Adrenal gland (tissue), 12 donors: Measurements from ENCODE around the gene ELOB. TPM values are rescaled to one million over a fixed set of nuclear protein-coding genes. Genes with fewer than 3 reads are reported as not detected.

Experiments
- DNase-seq, 7 donors: peaks; one replicate each; pipeline ENCODE4 v3.0.0-alpha.2; 2019 to 2020
- H3K27ac ChIP-seq, 5 donors: fragments of 200-600 bp; sonication (generic) in 4 of 5; 1 replicate in 3 of 5; 2 replicates in 2 of 5; pipeline versions ENCODE4 v1.5.1 to v1.8.0; 2016 to 2020; ENCODE audit warnings: mild to moderate bottlenecking in 1 of 5
- H3K27me3 ChIP-seq: fragments of 200-600 bp; 2 replicates; pipeline ENCODE4 v1.8.0; 2021
- H3K36me3 ChIP-seq, 2 donors: fragments of 200-600 bp; replicated peaks in 1 of 2; 1 replicate in 1 of 2; 2 replicates in 1 of 2; pipeline versions ENCODE4 v1.5.1 to v1.8.0; 2018 to 2022
- H3K4me1 ChIP-seq, 2 donors: fragments of 200-600 bp; replicated peaks in 1 of 2; 1 replicate in 1 of 2; 2 replicates in 1 of 2; pipeline versions ENCODE4 v1.5.1 to v1.8.0; 2018 to 2021
- H3K4me3 ChIP-seq, 4 donors: fragments of 200-600 bp; sonication (generic) in 3 of 4; one replicate each; pipeline ENCODE4 v1.5.1; 2016 to 2018
- H3K9me3 ChIP-seq, 3 donors: fragments of 200-600 bp; sonication (generic) in 1 of 3; replicated peaks in 1 of 3; 1 replicate in 2 of 3; 2 replicates in 1 of 3; pipeline versions ENCODE4 v1.5.1 to v1.8.0; 2016 to 2021
- CTCF ChIP-seq, 6 experiments: fragments of 450-650 bp in 4 of 6; fragments of 200-600 bp in 2 of 6; sonication (generic) in 1 of 6; IDR thresholded peaks; 1 replicate in 5 of 6; 2 replicates in 1 of 6; pipeline versions ENCODE4 v1.5.1 to v1.8.0; 2016 to 2021; ENCODE audit warnings: antibody characterized with exemption in 6 of 6, mild to moderate bottlenecking in 2 of 6, moderate library complexity in 1 of 6
- POLR2A ChIP-seq, 2 donors: fragments of 450-650 bp; IDR thresholded peaks; one replicate each; pipeline ENCODE4 v1.6.1; 2017; ENCODE audit warnings: antibody characterized with exemption in 2 of 2, mild to moderate bottlenecking in 2 of 2, moderate library complexity in 1 of 2
- WGBS, 4 donors: extraction: QIAGEN DNeasy Blood & Tissue Kit in 2 of 4; methylation state at CpG; one replicate each; pipeline versions ENCODE4 v1.1.5 to v1.1.7; 2013 to 2017; 5-methylcytosine and 5-hydroxymethylcytosine counted together
- intact Hi-C, 2 donors: fragments of 100-400 bp; cut with DNase I; formaldehyde crosslinking; loops; one replicate each; pipeline versions ENCODE4 v1.14.1 to v1.15.0; 2022 to 2023
- polyA plus RNA-seq, 3 donors: library from polyadenylated mRNA; stranded (reverse); fragments of 200-250 nt in 2 of 3; fragments of 350-450 nt in 1 of 3; fragmentation: Illumina TruSeq in 1 of 3; extraction: RNeasy Lipid Tissue Mini Kit (QIAGEN cat#74804) in 1 of 3; gene quantifications; one replicate each; pipeline ENCODE4 v1.2.3, GENCODE V29; 2013 to 2014
- total RNA-seq, 9 donors: library from RNA; depleted of rRNA in 4 of 9; stranded (reverse); fragments of >200 nt in 4 of 9; fragments of 120-200 nt in 1 of 9; fragmentation: NEBNext Ultra II Directional in 1 of 9; extraction: Animal tissue kit (Norgen Biotek cat#: 25700) in 1 of 9; gene quantifications; one replicate each; pipeline versions ENCODE4 v1.1.0 to v1.2.4, GENCODE V29; 2013 to 2023
- donor health status: healthy with polysubstance abuse.
- donor health status: Bipolar disorder and iron deficiency.
- donor health status: DM: yes; HTN: yes; CAD: no.
- donor health status: DM: no; HTN: no; CAD: no.
- donor health status: DM: no; HTN: no; CAD: no.
- donor health status: DM: yes; HTN: yes; CAD: no.

ELOB gene
- total and polyA plus RNA-seq, 12 donors, result 72.7 to 1,030 (median 361) TPM

GRCh38 chr16:2787961-2788360 is 10.9 kb upstream of the ELOB start:
- H3K4me3 ChIP-seq, result no peak overlapping the region
- H3K4me1 ChIP-seq, result no peaks in the 10 kb centered on the region
- no peak for DNase-seq
- H3K27me3 ChIP-seq, result peaks cover 22% of the 10 kb centered on the region
- H3K27ac ChIP-seq, result no peak overlapping the region
- no peaks in the 10 kb centered on the region for H3K9me3 ChIP-seq
- 18 to 49% (median 39%) methylated on average over 7 of the region's 7 CpGs for WGBS, 4 donors
- no peak for TF ChIP-seq POLR2A (IDR thresholded peaks at IDR 0.05)
- no peak for TF ChIP-seq CTCF (IDR thresholded peaks at IDR 0.05)
- intact Hi-C loops, result no loop called here
- no peaks in the 10 kb centered on the region for H3K36me3 ChIP-seq

GRCh38 chr16:2787406-2787805 is 10.3 kb upstream of the ELOB start, which contains the start of gene PRSS33:
TSS of gene PRSS33 (minus strand) at chr16:2787560. CDS start at chr16:2786547, 1,013 bp downstream.
- Histone ChIP-seq H3K9me3 (no peaks in the 10 kb centered on the region), H3K27me3 (peaks cover 22% of the 10 kb centered on the region), H3K36me3 (no peaks in the 10 kb centered on the region), H3K4me3 (no peak within 1 kb of the TSS), H3K27ac (no peak within 1 kb of the TSS), H3K4me1 (no peaks in the 10 kb centered on the region)
- no peak for DNase-seq
- 17 to 45% (median 37%) methylated on average over 1 to 10 of the region's 10 CpGs for WGBS, 4 donors
- intact Hi-C loops, result no loop called here
- TF ChIP-seq CTCF (IDR thresholded peaks at IDR 0.05), result no peak

- no peaks in the 10 kb centered on the region for H3K4me1 ChIP-seq
- no peaks in the 10 kb centered on the region for H3K36me3 ChIP-seq
- no peak for DNase-seq
- no peak for TF ChIP-seq CTCF (IDR thresholded peaks at IDR 0.05)
- TF ChIP-seq POLR2A (IDR thresholded peaks at IDR 0.05), result no peak
- 57 to 68% (median 64%) methylated on average over 2 to 3 of the region's 3 CpGs for WGBS, 4 donors
- H3K27ac ChIP-seq, result no peak overlapping the region
- no peaks in the 10 kb centered on the region for H3K9me3 ChIP-seq
- H3K27me3 ChIP-seq, result peaks cover 22% of the 10 kb centered on the region
- intact Hi-C loops, result no loop called here
- H3K4me3 ChIP-seq, result no peak overlapping the region
Observed at GRCh38 chr16:2786826-2787151, 9.7 kb upstream of the ELOB start.

- Histone ChIP-seq H3K4me1 (no peaks in the 10 kb centered on the region), H3K27me3 (peaks cover 22% of the 10 kb centered on the region), H3K4me3 (no peak overlapping the region), H3K36me3 (no peaks in the 10 kb centered on the region), H3K27ac (no peak overlapping the region), H3K9me3 (no peaks in the 10 kb centered on the region)
- DNase-seq, result no peak
- no peak for TF ChIP-seq CTCF (IDR thresholded peaks at IDR 0.05)
- no peak for TF ChIP-seq POLR2A (IDR thresholded peaks at IDR 0.05)
- 43 to 56% (median 53%) methylated on average over 13 to 15 of the region's 15 CpGs for WGBS, 4 donors
- intact Hi-C loops, result no loop called here
Observed at GRCh38 chr16:2786061-2786825, 9.2 kb upstream of the ELOB start.
